ENCODE data around the gene PFDN1. TPM values are rescaled to one million over a fixed set of nuclear protein-coding genes. Genes with fewer than 3 reads are reported as not detected.

The PFDN1 gene
- total RNA-seq, 1 experiment from 2014 or later, result 61.2 TPM

DNA sequence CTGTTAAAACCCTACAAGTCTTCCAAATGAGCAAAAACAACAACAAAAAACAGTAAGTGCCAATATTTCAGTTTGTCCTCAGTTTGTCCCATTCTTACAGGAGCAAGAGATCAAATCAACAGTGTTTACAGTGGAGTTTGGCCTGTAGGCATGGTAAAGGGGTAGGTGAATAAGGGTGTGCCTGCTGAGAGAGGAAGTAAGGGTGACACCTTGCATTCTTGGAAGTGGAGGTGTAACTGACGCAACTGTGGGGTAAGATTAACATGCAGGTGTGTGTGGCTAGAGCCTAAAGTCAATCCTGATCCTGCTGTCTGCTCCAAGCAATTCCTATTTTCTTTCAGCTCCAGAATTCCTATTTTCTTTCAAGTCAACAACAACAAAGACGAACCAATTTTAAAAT lies 43.4 kb downstream of the PFDN1 start:
- peak; percentile 65 for DNase-seq (ENCODE audit: low spot score)

DNA sequence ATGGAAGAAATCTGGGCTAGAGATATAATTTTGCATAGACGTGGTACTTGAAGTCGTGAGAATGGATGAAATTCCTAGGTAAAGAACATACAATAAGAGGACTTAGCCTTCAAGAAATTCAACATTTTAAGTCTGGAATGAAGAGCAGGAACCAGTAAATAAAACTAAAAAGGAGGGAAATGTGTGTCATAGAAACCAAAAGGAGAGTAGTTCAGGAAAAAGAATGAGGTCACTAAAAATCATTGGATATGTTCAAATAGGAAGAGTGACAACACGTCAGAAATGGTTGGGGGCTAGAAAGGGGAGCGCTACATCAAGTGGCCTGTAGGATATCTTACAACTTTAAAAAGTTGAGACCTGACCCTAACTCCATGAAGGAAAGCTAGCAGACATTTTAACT lies 44.0 kb downstream of the PFDN1 start:
- no peak for DNase-seq (ENCODE audit: low spot score)

GRCh38 chr5:140258016-140258415 lies 44.9 kb downstream of the PFDN1 start:
- DNase-seq (ENCODE audit: low spot score), result no peak

DNA sequence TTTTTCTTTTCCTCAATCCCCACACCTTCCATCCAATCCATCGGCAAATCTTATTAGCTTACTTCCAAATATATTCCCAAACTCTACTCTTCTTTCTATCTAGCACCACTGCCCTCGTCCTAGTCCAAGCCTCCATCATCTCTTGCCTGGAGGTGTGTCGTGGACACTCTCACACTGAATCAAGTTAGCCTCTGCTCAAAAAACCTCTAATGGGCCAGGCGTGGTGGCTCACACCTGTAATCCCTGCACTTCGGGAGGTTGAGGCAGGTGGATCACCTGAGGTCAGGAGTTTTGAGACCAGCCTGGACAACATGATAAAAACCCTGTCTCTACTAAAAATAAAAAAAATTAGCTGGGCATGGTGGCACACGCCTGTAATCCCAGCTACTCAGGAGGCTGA lies 46.2 kb downstream of the PFDN1 start:
- no peak for DNase-seq (ENCODE audit: low spot score)

- DNase-seq (ENCODE audit: low spot score), result no peak
These were observed 47.3 kb downstream of the PFDN1 start for GRCh38 chr5:140255460-140256157.

DNA sequence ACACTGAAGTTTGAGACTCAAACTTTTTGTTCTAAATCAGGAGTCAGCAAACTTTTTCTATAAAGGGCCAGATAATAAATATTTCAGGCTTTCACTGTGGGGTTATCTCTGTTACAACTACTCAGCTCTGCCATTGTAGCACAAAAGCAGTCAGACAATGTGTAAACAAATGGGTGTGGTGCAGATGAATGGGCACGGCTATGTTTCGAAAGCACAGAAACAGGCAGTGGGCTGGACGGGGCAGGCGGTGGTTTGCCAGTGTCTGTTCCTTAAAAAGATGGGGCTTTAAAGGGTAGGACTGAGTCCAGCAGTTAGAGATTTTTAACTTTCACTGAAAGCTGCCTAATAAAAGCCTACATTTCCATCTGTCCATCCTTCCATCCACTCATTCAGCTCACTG lies 48.9 kb downstream of the PFDN1 start:
- DNase-seq (ENCODE audit: low spot score), result peak; percentile 41

GRCh38 chr5:140252470-140253126 lies 50.3 kb downstream of the PFDN1 start:
- DNase-seq (ENCODE audit: low spot score), result no peak

DNA sequence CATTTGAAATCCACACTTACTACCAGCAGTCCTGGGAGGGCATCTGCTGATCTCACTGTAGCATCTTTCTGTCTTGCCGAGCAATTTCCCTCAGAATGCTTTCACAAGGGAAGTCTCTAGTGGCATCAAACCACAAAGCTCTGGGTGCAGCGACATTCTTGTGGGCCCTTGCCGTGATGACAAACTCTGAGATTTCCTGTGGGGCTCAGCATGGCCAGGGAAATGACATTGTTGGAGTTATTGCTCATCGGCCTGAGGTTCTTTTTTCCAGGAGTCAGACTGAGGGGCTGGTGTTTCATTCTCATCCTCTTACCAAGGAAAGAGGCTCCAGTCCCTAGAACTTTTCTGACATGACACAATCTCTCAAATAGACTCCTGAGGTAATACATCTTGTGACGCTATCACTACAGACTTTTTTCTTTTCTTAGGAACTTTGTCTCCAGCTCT lies 51.4 kb downstream of the PFDN1 start:
- peak; percentile 63 for DNase-seq (ENCODE audit: low spot score)

- no peak for DNase-seq (ENCODE audit: low spot score)
These were observed 52.5 kb downstream of the PFDN1 start for GRCh38 chr5:140250386-140250785.

DNA sequence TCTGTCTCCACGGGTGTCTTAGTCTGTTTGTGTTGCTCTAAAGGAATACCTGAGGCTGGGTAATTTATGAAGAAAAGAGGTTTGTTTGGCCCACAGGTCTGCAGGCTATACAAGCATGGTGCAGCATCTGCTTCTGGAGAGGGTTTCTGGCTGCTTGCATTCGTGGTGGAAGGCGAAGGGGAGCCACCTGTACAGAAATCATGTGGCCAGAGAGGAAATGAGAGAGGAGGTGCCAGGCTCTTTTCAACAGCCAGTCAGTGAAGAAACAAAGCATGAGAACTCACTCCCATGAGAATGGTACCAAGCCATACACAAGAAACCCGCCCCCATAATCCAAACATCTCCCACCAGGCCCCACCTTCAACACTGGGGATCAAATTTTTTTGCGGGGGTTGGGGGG lies 53.4 kb downstream of the PFDN1 start:
- no peak for DNase-seq (ENCODE audit: low spot score)

DNA sequence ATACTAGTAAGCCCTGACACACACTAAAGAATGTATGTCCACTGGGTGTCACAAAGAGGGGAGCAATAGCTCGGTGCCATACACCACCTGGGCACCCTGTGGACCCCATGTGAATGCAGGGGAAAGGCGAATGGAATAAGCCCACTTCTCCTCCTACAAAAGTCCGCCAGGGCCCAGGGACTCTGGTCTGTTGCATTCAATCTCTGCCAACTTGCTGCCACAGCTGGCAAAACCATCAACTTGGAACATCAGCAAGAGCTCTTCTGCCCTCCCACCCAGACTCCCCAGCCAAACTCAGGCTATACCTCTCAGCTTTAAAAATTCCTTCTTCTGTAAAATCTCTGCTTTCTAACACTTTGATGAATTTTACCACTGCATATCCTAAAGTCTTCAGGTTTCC lies 54.5 kb downstream of the PFDN1 start:
- no peak for DNase-seq (ENCODE audit: low spot score)

DNA sequence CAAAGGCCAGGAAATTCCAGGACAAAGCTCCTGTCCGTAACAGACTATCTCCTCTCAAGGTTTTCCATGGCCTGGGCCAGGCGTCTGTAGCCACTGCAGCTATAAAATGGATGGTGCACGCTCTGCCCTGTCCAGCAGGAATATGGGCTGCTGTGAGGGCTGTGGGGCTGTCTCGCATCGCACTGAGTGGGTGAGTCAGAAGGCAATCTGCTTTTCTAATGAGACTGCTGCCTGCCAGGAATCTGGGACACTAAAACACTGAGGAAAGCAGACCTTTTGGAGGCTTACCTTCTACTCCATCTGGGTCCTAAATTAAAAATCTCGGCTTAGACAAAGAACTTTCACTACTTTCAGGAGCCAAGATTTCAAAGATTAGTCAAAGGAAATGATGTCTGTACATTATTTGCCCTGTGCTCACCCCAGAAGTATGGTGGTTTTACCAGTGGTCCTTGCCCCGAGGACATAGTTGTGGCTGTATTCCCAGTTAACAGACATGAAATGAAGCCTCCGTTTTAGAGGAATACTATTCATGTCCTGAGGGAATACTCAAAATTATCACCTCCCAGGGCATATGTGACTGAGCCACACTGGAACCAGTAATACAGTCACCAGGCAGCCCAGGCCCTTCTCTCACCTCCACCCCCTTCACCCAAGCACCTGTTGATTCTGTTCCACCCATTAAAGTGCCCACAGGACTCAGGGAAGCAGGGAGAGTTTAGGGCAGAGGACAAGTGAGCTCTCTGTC lies 56.4 kb downstream of the PFDN1 start:
- DNase-seq (ENCODE audit: low spot score), result no peak

- no peak for DNase-seq (ENCODE audit: low spot score)
These were observed 57.0 kb downstream of the PFDN1 start for GRCh38 chr5:140245926-140246325.

DNA sequence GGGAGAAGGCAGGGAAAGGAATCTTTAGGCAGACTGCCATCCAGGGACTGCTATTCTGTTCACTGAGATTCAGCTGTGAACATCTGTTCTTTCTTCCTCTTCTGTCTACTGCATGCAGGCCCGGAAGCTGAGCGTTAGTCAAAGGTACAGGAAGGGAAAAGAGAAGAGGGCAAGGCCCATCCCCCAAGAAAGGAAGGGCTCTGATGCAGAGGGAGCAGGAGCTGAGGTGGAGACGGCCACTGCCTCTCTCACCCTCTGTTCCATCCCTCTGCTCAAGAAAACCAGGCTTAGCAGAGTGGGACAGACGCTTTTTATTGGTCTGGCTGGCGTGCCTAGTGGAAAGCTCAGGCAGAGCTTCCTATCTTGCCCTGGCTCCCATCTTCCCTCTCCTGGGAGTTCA lies 57.6 kb downstream of the PFDN1 start:
- DNase-seq (ENCODE audit: low spot score), result no peak

DNA sequence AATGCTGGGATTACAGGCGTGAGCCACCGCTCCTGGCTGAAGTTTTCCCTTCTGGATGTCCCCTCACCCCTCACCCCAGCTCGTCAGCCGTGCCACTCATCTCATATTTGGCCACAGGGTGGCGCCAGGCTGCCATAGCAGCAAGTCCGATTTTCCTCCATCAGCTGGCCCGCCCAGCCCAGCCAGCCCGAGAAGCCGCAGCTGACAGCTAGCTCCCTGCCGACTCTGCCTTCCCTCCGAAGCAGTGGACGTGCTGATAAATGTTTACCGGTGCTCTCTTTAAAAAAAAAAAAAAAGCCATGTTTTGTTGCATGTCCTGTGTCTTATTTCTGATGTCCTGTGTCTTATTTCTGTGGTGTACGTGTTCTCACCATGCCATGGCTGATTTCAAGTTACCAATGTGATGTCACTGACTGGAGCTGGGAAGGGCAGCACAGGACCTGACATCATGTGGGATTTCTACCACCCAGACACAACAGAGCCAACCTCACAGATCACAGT lies 58.3 kb downstream of the PFDN1 start:
- peak; percentile 91 for DNase-seq (ENCODE audit: low spot score)

GRCh38 chr5:140243706-140244250 lies 59.1 kb downstream of the PFDN1 start:
- no peak for DNase-seq (ENCODE audit: low spot score)

GRCh38 chr5:140242890-140243585 lies 59.9 kb downstream of the PFDN1 start:
- DNase-seq (ENCODE audit: low spot score), result no peak

DNA sequence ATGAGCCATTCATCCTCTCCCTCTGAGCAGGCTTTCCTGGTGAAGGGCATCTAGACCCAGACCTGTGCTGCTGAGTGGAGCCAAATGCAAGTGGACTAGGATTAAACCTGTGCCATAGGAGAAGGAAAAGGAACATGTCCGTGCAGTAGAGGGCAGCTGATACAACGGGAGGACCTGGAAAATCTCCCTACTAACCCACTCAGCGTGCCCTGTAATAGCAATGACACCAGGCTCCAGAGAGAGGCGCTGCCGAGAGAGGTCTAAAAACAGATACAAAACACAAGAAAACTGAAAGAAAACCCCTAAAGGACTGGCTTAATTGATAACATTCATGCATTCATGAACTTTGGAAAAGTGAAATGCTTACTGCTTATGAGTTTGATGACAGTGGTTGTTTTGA lies 60.8 kb downstream of the PFDN1 start:
- no peak for DNase-seq (ENCODE audit: low spot score)

- DNase-seq (ENCODE audit: low spot score), result peak; percentile 54
These were observed 61.8 kb downstream of the PFDN1 start for GRCh38 chr5:140240987-140241706.

DNA sequence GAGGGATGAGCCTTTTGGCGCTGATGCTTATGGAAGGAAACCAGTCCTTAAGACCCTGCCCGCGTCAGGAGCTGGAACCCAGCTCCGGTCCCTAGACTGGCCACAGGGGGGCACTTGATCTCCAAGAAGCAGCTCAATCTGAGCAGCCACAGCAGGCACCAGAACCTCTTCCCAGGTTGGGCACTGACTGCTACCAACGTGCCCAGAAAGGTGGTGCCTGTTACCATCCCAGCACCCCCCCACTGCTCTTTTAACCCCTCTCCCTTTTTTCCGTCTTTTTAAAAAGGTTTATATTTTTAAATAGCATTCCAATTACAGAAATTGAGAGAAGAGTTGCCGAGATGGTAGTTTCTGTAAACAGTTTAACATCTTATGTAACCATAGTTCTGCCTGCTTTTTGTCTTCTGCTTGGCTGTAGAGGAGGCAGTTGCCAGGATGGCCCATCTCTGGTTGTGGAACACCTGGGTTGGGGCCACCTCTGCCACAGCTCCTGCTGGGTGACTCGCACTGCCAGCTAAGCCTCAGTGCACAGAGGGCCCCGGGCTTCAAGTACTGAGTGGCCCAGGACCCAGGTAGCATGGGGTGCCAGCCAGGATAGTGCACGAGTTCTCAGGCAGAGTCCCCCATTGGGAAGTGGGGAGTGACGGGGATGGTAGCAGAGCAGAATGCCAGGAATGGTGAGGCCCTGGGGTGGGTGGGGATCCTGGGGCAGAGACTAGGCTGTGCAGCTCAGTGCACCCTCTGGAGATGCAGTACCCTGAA lies 62.8 kb downstream of the PFDN1 start:
- peak; percentile 65 for DNase-seq (ENCODE audit: low spot score)
